DOHH2 (cell line): ENCODE results near the gene MBP.
A peak's percentile ranks its signal among the peaks of the same experiment; 100 is the strongest.

Source experiments
- H3F3A ChIP-seq: fragments of 200-600 bp; sonication (generic), shearing (Covaris generic); 2 replicates; pipeline ENCODE4 v1.6.0; 2016; ENCODE audit warnings: antibody characterized with exemption, mild to moderate bottlenecking; ENCODE audit not compliant: control insufficient read depth, insufficient read depth
- H3K27ac ChIP-seq: fragments of 200-600 bp; sonication (generic); 2 replicates; pipeline ENCODE4 v1.5.1; 2014; ENCODE audit warnings: low read depth, mild to moderate bottlenecking, low read length, moderate library complexity
- H3K27me3 ChIP-seq: fragments of 200-600 bp; sonication (generic); 2 replicates; pipeline ENCODE4 v1.6.1; 2014; ENCODE audit warnings: mild to moderate bottlenecking, low read length, mixed read lengths; ENCODE audit not compliant: control insufficient read depth
- H3K36me3 ChIP-seq: fragments of 200-600 bp; sonication (generic); 2 replicates; pipeline ENCODE4 v1.6.1; 2014; ENCODE audit warnings: mild to moderate bottlenecking, low read length, moderate library complexity, mixed read lengths; ENCODE audit not compliant: control insufficient read depth
- H3K4me1 ChIP-seq: fragments of 200-600 bp; sonication (generic); 2 replicates; pipeline ENCODE4 v1.6.1; 2014; ENCODE audit warnings: mild to moderate bottlenecking, low read length, mixed read lengths; ENCODE audit not compliant: control insufficient read depth
- H3K4me2 ChIP-seq: fragments of 200-600 bp; sonication (generic); 2 replicates; pipeline ENCODE4 v1.6.0; 2014; ENCODE audit warnings: mild to moderate bottlenecking, low read length, moderate library complexity
- H3K4me3 ChIP-seq: fragments of 200-600 bp; sonication (generic); 2 replicates; pipeline ENCODE4 v1.5.1; 2014; ENCODE audit warnings: mild to moderate bottlenecking, low read length, mixed read lengths
- H3K79me2 ChIP-seq: fragments of 200-600 bp; sonication (generic); 2 replicates; pipeline ENCODE4 v1.6.1; 2014; ENCODE audit warnings: mild to moderate bottlenecking, low read length, mixed read lengths; ENCODE audit not compliant: control insufficient read depth
- H3K9me2 ChIP-seq: fragments of 200-600 bp; sonication (generic); replicated peaks from 2 replicates; pipeline ENCODE4 v1.6.1; 2014; ENCODE audit warnings: mild to moderate bottlenecking, low read length, mixed read lengths; ENCODE audit not compliant: control insufficient read depth
- H3K9me3 ChIP-seq: fragments of 200-600 bp; sonication (generic); 2 replicates; pipeline ENCODE4 v1.6.1; 2014; ENCODE audit warnings: antibody characterized with exemption, low read length, mixed read lengths; ENCODE audit not compliant: control insufficient read depth, insufficient read depth
- H4K20me1 ChIP-seq: fragments of 200-600 bp; sonication (generic); 2 replicates; pipeline ENCODE4 v1.6.0; 2014; ENCODE audit warnings: low read depth, mild to moderate bottlenecking, antibody characterized with exemption, low read length, moderate library complexity; ENCODE audit not compliant: control insufficient read depth, insufficient read depth
- CTCF ChIP-seq: fragments of 200-600 bp; sonication (generic); IDR thresholded peaks from one replicate; pipeline ENCODE4 v1.5.1; 2014; ENCODE audit warnings: antibody characterized with exemption, mild to moderate bottlenecking, low read depth, low read length; ENCODE audit not compliant: poor library complexity, severe bottlenecking
- EZH2phosphoT487 ChIP-seq: fragments of 200-600 bp; sonication (generic); IDR thresholded peaks from 2 replicates; pipeline ENCODE4 v1.6.1; 2017; ENCODE audit warnings: borderline replicate concordance, mild to moderate bottlenecking, antibody characterized with exemption, low read length, moderate library complexity, mixed read lengths

Gene MBP

GRCh38 chr18:77133051-77133834, 660 bp upstream of the MBP start:
- H3K79me2 ChIP-seq = peaks cover 41% of the 10 kb centered on the region
- peaks cover 9% of the 10 kb centered on the region for H3F3A ChIP-seq
- H3K36me3 ChIP-seq = peaks cover 15% of the 10 kb centered on the region
- no peaks in the 10 kb centered on the region for H3K9me2 ChIP-seq
- H3K27me3 ChIP-seq = peaks cover 5% of the 10 kb centered on the region
- TF ChIP-seq EZH2phosphoT487 (no peak), CTCF (no peak)
- H3K4me1 ChIP-seq = peaks cover 46% of the 10 kb centered on the region
- H3K4me2 ChIP-seq = peak overlapping the region; percentile 68
- H3K9me3 ChIP-seq = no peaks in the 10 kb centered on the region
- H4K20me1 ChIP-seq = no peaks in the 10 kb centered on the region
- no peak overlapping the region for H3K27ac ChIP-seq
- H3K4me3 ChIP-seq = peak overlapping the region; percentile 83

GRCh38 chr18:77131652-77132368, 773 bp downstream of the MBP start:
- Histone ChIP-seq H4K20me1 (no peaks in the 10 kb centered on the region), H3K36me3 (peaks cover 19% of the 10 kb centered on the region), H3F3A (peaks cover 15% of the 10 kb centered on the region), H3K4me2 (peak overlapping the region; percentile 68), H3K79me2 (peaks cover 55% of the 10 kb centered on the region), H3K9me3 (no peaks in the 10 kb centered on the region), H3K27me3 (peaks cover 5% of the 10 kb centered on the region), H3K9me2 (no peaks in the 10 kb centered on the region), H3K4me3 (peak overlapping the region; percentile 83), H3K4me1 (peaks cover 60% of the 10 kb centered on the region), H3K27ac (peak overlapping the region; percentile 51)
- TF ChIP-seq CTCF = no peak
- TF ChIP-seq EZH2phosphoT487 = no peak

GRCh38 chr18:77131100-77131651, 1.4 kb downstream of the MBP start:
- TF ChIP-seq CTCF = no peak
- no peak for TF ChIP-seq EZH2phosphoT487
- Histone ChIP-seq H3F3A (peaks cover 19% of the 10 kb centered on the region), H3K9me2 (no peaks in the 10 kb centered on the region), H3K27ac (peak overlapping the region; percentile 51), H3K4me3 (peak overlapping the region; percentile 83), H4K20me1 (no peaks in the 10 kb centered on the region), H3K9me3 (no peaks in the 10 kb centered on the region), H3K36me3 (peaks cover 19% of the 10 kb centered on the region), H3K79me2 (peaks cover 61% of the 10 kb centered on the region), H3K27me3 (peaks cover 5% of the 10 kb centered on the region), H3K4me1 (peaks cover 66% of the 10 kb centered on the region), H3K4me2 (peak overlapping the region; percentile 68)
